Hematopoietic multipotent progenitor cell treated with erythropoietin and hydrocortisone succinate and interleukin-3 and kit ligand, for 4 days (in vitro differentiated cells): ENCODE results near the gene SNX20.

Experiments used
- DNase-seq: peaks from one replicate; pipeline ENCODE4 v3.0.0-alpha.2; 2015

The SNX20 gene

DNA sequence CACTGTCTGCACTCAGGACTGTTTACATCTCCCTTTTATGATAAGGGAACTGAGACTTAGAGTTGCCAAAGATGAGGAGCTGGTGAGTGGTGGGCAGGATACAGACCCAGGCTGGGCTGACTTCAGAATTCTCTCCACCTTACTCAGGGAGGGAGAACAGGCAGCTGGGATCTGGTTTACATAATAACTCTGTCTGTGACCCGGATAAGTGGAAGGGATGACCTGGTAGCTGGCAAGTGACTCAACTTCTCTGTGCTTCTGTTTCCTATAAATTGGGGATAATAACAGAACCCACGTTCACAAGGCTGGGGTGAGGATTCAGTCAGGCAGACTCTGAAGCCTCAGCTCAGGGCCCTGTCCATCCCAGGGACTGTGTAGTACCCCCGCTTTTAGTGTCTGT is 2.6 kb downstream of the SNX20 start:
- no peak for DNase-seq

DNA sequence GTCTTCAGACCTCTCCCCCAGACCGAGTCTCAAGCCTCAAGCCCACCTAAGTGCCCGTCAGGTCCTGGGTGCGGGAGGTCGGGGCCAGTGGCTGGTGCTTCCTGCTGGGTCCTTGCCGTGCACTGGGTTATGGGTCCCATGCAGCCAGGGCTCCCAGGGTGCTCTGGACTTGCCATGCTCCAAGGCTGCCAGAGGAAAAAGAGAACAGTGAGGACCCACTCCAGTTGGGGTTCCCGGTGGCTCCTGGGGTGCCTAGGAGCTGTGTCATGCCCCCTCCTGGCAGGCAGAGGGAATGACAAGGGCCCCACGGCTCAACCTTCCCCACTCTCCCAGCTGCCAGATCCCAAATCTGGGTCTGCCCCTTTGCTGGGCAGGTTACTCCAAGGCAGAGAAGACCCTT is 3.8 kb downstream of the SNX20 start:
- DNase-seq: no peak

DNA sequence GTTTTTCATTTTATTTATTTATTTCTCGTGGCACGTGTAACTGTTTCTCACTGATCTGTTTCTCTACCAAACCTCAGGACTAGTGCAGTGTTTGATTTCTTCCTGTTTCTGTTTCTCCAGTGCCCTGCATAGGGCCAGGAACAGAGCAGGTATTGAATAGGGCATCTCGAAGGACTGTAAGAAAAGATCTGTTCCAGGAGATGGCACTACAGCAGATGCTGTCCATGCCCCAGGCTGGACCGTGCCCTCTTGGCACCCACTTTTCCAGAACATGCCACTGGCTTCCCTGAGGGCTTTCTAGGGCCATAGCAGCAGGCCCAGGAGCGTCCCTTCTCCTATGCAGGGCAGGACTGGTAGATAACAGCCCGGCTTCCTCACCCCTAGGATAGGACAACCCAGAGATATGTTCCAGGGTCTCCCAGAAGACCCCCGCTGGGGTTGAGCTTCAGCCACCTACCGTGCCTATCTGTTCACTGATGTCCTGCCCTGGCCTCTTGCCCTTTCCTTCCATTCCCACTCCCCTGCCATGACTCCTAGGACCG is 4.4 kb downstream of the SNX20 start:
- DNase-seq: no peak

DNA sequence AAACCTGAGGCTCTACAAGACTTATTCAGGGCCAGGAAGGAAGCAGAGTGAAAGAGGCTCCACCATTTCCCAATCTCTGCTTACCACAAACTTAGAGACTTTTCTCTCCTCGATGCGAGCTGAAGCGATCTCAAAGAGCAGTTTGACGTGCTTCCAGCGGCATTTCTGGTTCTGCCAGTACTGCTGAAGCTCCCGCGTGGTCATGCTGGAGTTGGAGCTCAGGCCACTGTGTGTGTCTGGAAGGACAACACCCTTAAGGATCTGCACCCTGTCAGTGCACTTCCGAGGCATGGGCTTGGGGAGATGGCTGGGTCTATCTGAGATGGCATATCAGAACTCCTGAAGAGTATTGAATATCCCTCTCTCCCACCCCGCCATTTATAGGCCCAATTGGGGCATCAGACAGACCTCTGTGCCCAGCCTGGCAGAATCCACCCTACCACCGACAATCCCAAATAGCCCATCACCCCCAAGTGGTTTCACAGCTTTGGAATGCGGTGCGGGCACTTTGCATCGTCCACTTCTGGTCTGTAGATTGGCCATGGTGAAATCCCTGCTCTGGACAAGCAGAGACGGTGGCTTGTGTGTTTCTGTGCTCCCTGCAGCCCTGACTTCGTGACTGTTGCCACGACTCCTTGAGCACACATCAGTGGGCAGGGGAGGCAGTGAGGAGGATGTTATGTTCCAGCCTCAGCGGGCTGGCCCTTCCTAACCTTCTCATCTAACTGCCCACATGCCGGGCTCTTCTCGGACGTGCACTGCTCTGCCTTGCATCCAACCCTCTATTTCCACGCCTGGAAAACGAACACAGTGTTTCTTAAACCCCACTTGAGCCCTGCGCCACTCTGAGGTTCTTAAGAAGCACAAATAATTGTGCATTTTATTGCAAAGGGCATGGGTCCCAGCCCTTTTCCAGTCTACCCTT is 5.2 kb downstream of the SNX20 start:
- DNase-seq: no peak

DNA sequence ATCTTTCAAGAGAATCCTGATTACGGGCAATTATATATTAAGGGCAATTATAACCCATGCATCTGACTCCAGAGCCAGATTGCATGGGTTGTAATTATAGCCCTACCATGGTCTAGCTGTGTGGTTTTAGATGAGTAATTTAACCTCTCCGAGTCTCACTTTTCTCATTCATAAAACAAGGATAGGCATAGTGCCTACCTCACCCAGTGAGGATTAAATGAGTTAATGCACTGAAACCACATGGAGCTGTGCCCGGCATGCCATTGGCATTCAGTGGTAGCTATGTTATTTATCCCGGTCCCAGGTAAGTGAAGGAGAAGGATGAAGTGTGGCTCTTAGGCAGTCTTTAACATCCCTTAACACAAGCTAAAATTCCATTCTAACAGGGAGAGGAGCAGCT is 6.3 kb downstream of the SNX20 start:
- no peak for DNase-seq

DNA sequence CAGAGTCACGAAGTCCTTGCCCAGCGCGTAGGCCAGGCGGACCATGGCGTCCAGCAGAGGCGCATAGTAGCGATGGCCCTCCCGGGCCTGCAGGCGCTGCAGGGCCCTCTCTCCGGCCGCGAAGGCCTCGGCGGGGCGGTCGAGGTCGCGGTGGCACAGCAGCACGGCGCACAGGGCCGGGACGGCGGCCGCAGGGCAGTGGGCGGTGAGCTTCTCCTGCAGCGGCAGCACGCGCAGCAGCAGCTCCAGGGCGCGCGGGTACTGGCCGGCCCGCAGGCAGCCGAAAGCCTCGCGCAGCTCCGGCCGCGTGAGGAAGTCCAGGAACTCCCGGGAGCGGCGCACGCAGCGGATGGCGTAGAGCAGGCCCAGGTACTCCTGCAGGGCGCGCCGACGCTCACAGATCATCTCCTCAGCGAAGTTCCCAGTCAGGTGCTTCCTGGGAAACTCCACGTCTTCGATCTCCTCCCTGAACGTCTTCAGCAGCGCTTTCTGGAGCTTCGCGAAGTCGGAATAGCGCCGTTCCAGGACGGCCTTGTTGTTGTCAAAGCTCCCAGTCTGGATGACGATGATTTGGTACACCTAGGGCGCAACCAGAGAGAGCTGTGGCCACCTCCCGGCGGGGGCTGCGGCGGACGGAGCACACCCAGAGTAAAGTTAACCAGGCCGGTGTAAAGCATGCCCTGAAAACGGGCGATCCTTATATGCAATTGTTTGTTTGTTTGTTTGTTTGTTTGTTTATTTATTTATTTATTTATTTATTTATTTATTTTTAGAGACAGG is 7.4 kb downstream of the SNX20 start:
- DNase-seq: no peak

GRCh38 chr16:50671644-50672260 is 9.4 kb downstream of the SNX20 start:
- peak; percentile 77 for DNase-seq

DNA sequence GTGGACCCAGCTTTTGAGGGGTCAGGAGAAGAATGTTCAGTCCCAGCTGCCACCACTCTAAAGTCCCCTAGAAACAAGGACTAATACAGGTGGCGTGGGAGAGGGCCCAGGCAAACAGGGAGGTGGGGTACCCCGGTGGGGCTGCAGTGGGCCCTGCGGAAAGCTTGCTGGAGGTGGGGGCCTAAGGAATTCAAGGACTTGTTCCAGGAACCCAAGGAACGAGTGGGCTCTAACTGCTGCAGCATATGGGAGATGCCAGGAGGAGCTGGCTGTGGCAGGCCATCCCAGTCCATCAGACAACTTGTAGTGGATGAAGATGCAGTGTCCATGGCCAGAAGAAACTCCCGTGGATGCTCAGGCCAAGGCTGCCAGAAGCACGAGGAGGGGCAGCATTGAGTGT is 10.6 kb downstream of the SNX20 start:
- DNase-seq: no peak

DNA sequence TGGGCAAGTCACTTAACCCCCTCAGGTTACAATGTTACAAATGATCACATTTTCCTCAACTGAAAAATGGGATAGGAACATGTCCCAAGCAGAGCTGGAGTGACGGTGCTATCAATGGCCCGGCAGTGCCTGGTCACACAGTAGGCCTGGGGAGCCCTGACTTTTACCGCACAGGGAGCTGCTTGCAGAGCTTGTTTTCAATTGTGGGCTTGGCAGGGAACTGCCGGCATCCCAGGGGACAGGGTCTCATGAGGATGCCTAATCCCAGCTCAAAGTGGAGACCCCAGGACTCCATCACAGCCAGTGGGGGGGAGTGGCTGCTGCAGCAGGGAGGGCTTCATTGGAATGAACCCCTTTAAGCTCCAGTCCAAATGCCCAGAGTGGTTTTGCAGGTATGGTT is 11.4 kb downstream of the SNX20 start:
- no peak for DNase-seq

- DNase-seq: no peak
Observed at GRCh38 chr16:50668368-50669008, 12.6 kb downstream of the SNX20 start.

- DNase-seq: peak; percentile 76
Observed at GRCh38 chr16:50667497-50668367, 13.4 kb downstream of the SNX20 start.

DNA sequence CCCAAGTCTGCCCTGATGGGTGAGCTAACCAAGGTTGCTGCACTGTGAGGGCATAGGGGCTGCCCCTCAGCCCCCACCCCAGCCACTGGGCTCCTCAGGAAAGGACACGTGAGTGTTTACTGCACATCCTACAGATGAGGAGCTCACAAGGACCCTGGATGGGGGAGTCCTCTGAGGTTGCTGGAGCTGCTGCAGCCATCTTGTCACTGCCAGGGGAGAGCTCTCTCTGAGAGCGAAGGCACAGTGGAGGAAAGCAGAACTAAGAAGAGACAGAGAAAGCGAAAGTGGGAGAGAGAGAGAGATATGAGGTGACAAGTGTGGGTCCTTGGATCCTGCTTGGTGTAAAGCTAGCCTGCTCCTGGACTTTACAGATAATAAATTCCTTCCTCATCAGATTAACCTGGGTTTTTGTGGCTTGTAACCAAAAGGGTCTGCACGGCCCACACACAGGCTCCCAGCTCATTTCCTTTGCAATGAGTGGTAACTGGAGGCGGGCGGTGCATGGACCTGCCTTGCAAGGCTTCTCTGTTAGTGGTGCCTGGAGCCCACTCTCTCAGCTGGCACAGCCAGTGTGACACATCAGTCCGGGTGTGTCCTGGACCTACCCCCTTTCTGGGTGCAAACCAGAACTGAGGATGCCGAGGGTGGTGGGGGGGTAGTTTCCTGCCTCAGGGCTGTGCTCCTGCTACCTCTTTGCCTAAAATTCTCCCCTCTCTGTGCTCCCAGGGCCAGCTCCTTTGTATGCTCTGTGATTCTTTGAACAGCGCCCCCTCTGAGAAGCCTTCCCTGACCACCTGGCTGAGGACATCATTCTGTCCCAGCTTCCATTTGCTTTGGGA is 14.2 kb downstream of the SNX20 start:
- peak; percentile 96 for DNase-seq

DNA sequence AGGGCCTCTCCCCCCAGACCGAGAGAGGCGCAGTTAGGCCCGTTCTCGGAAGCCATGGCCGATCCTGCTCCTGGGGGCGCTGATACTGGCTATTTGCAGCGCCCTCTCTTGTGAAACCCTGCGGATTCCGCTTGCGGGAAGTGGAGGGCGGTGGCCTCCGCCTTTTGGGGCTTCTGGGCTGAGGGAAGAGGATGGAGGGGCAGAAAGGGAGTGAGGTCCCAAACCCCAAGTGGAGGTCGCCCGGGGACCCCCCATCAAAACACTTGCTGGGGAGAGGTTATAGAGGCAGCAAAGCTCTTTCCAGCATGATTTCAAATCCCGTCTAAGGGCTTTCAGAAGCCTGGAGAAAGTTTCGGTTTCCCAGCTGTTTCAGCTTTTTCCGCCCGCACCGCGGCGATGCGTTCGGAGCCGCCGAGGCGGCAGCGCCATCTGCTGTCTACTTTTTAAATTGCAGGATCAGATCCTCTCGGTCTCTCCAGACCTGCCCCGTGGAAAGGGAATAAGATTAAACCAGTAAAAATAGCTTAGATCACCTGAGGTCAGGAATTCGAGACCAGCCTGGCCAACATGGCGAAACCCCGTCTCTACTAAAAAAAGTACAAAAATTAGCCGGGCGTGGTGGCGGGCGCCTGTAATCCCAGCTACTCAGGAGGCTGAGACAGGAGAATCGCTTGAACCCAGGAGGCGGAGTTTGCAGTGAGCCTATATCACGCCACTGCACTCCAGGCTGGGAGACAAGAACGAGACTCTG is 15.8 kb downstream of the SNX20 start:
- DNase-seq: peak; percentile 89

DNA sequence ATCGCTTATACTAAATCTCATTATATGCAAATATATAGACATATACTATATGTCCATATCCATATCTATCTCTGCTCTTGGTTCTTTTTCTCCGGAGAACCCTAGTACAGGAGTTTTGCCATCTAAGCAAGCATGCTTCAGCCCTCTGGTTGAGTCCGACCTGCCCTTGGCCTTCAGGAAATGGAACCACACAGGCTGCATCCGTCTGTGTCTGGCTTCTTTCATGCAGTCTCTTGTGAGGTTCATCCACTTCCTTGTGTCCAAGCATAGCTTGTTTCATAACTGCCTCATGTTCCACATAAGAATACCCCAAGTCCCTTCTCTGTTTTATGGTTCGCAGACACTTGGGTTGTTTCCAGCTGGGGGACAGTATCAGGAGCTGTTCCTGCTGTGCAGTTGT is 16.8 kb downstream of the SNX20 start:
- DNase-seq: no peak

DNA sequence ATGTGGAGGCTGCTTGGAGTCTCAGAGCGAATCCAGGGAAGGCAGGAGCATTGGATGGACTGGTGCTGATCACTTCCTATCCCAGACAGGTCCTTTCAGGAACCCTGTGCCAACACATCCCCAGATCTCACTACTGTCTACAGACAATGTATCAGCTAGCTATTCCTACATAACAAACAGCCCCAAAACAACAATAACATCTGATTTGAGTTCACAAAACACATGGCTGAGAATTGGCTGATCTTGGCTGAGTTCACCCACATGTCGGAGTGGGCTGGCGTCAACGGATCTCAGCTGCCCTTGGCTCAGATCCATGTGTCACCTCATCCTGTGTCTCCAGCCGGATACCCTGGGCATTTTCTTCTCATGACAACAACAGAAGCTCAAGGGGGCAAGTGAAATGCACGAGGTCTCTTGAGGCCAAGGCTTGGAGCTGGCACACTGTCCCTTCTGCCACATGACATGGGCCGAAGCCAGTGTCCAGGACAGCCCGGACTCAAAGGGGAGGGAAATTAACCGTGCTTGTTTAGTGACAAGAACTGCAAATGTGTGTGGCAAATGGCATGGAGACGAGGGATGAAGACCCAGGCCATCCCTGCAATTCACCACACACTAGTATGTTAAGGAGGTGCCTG is 18.7 kb downstream of the SNX20 start:
- DNase-seq: no peak

- no peak for DNase-seq
Observed at GRCh38 chr16:50659806-50660205, 21.3 kb downstream of the SNX20 start.

- DNase-seq: peak; percentile 51
Observed at GRCh38 chr16:50657241-50657640, 23.9 kb downstream of the SNX20 start.

- no peak for DNase-seq
Observed at GRCh38 chr16:50655558-50656055, 25.5 kb downstream of the SNX20 start.
